Measurements from ENCODE around the gene SLC12A2.
A peak's percentile ranks its signal among the peaks of the same experiment; 100 is the strongest.

The SLC12A2 gene

GRCh38 chr5:128228521-128228920, 145.0 kb downstream of the SLC12A2 start:
- DNase-seq: peak; percentile 48

GRCh38 chr5:128234928-128235641, 151.5 kb downstream of the SLC12A2 start:
- DNase-seq: no peak

DNA sequence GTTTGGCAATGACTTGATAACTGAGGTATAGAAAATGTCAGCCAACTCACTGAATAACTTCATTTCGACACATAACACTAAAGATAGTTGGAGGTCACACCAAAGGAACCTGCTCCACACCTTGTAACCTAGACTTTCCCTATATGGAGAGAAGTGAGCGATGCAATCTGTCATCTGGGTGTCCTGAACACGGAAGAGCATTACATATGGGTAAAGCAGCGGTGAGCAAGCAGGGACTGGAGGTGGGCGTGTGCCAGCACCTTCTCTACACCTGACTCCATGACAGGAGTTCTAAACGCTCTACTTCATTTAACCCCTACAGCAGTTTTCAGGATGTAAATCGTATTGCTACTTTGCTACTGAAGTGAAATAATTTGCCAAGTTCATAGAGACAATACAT, 152.8 kb downstream of the SLC12A2 start:
- no peak for DNase-seq

- no peak for DNase-seq
Observed at GRCh38 chr5:128237000-128237399, 153.4 kb downstream of the SLC12A2 start.

- DNase-seq: no peak
Observed at GRCh38 chr5:128237546-128237945, 154.0 kb downstream of the SLC12A2 start.
